ENCODE results near the gene CIAO2A. TPM values are rescaled to one million over a fixed set of nuclear protein-coding genes. Genes with fewer than 3 reads are reported as not detected.
"Not testable (repeated sequence)": the region's sequence is repeated elsewhere in the genome, so short reads cannot be mapped to it uniquely, and the experiment has no call there.

Gene CIAO2A
- polyA plus RNA-seq, 3 donors: 75.5 to 97.5 (median 87.3) TPM

DNA sequence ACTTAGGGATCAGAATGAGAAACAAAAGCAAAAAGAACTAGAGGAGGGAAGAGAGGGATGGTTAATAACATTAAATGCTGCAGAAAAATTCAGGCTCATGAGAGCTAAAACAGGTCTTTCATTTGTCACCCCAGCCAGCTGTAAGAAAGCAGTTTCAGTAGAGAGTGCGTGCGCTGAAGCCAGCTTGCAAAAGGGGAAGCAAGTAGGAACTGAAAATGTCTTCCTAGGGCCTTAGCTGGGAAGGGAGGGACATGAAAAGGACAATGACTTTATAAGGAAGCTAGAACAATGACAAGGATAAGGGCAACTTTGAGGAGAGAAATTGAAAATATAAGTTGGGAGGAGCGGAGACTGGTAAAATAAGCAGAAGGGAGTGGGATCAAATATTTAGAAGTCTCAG is 3.1 kb downstream of the CIAO2A start:
- DNase-seq: no peak

GRCh38 chr15:64089543-64090280 is 3.9 kb downstream of the CIAO2A start:
- DNase-seq: no peak

- DNase-seq: no peak
Measured at GRCh38 chr15:64082757-64083156, 10.9 kb downstream of the CIAO2A start.

DNA sequence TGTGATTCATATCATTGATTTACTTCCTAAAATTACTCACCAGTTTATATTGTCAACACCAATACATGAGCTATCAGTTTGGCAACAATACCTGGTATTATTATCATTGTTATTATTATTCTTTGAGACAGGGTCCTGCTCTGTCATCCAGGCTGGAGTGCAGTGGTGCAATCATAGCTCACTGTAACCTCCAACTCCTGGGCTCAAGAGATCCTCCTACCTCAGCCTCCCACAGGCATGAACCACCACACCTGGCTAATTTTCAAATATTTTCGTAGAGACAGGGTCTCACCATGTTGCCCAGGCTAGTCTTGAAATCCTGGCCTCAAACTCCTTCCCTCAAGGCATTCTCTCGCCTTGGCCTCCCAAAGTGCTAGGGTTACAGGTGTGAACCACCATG is 20.1 kb downstream of the CIAO2A start:
- not testable (repeated sequence) for DNase-seq

DNA sequence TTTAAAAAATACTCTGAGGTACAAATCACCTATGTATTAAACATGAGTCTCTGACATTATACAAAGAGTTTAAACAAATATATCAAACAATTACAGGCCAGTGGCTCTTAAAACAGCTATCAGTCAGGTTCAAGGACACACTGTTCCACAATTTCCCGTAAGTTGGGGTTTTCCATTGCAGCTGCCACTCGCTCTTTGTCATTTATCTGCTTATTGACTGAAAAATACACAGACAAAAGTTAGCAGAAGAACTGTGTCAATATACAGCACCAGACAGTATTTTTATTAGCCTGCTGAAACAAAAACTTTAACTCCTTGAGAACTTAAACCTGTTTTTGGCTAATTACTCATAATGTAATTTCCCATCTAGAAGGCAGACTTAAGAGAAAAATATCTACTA is 20.8 kb downstream of the CIAO2A start:
- no peak for DNase-seq

DNA sequence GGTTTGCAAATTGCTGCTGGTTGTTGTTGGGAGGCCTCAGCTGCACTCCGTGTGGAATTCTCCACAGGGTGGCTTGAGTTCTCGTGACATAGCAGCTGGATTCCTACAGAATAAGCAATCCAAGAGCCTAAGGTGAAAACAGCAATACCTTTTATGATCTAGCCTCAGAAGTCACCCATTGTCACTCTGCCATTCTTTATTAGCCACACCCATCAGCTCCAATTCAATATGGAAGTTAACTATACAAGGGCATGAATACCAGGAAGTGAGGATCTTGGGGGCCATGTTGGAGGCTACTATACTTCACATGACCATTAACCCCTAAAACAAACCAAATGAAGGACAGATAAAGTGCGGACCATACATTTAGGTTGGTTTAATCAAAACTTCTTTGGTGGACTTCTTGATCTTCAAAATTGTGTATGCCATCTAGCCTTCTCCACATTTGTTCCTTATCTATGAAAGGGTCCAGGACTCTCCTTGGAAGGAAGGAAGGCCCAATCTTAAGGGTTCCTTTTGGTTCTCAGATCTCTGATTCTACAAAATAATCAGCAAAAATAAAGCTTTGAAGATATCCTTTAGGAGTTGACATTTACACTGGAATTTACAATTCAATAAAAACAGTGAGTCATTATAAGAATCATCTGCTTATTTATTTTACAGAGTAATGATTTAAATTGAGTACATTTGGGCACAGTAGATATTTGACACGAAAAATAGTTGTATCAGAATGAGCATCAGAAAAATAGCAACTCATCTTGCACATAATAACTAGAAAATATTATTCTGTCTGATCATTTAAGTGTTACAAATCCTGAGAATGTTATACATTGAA is 21.5 kb downstream of the CIAO2A start:
- DNase-seq: no peak

DNA sequence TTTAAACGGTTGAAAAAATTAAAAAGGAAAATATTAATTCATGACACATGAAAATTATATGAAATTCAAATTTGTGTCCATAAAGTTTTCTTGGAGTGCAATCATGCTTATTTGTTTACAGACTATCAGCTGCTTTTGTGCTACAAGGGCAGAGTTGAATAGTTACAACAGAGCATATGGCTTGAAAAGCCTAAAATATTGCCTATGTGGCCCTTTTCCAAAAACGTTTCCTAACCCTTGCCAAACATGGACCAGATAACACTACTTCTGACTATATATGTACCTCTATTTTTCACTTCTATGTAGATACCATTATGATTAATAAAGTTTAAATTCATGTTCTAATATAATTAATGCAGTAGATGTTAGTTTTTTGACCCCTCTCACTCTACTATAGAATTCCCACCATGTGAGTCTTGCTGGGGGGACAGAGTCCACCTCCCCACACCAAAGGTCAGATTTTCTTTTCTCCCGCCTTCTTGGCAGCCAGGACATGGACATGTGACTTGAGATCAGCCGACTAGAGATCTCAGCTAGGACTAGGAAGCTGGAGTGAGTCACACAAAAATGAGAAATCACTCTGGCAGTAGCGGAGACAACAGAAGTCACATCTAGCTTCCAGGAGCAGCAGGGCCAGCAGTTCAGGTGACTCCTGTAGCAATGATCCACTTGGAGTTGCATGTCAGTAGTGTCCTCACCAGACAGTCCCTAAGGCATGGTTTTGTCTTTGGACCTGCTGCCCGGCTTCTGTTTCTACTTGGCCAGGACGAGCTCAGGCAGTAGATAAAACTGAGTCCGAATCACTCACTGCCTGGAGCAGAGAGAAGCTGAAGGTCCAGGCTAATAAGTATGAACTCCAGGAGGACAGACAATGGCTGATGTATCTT is 22.4 kb downstream of the CIAO2A start:
- peak; percentile 5 for DNase-seq

DNA sequence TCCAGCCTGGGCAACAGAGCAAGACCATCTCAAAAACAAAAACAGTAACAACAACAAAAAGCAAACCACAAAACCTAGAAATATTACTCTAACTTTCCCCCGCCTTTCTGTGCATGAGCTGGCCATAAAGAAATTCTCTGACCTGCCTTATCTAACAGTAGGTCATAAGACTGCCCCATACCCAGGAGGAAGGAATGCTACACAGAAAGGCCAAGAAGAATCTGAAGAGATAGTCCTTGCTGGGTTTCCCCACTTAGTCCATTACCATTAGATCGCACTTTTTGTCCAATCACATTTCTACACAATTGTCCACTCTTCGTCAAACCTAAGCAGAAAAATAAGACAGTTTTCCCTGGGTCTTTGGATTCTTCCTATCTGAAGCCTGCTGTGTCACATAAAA is 23.5 kb downstream of the CIAO2A start:
- no peak for DNase-seq

GRCh38 chr15:64068133-64068532 is 25.5 kb downstream of the CIAO2A start:
- no peak for DNase-seq

DNA sequence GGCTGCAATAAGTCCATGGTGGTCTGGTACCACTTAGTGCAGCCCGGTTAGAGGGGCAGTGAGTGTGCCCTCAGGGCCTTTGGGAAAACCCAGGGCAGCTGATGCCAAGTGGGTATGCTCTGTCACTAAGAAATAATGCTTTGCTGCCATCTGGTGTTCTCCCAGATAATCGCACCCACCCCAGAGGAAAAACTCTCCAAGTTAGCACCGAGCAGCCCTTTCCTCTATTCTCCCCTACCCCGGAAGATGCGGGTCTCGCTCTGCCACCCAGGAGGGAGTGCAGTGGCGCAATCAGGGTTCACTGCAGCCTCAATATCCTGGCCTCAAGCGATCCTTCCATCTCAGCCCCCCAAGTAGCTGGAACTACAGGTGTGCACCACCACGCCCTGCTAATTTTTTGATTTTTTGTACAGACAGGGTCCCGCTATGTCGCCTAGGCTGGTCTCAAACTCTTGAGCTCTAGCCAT is 26.0 kb downstream of the CIAO2A start:
- peak; percentile 53 for DNase-seq

- DNase-seq: no peak
Measured at GRCh38 chr15:64066451-64066850, 27.2 kb downstream of the CIAO2A start.

GRCh38 chr15:64060716-64061115 is 32.9 kb downstream of the CIAO2A start:
- DNase-seq: no peak

DNA sequence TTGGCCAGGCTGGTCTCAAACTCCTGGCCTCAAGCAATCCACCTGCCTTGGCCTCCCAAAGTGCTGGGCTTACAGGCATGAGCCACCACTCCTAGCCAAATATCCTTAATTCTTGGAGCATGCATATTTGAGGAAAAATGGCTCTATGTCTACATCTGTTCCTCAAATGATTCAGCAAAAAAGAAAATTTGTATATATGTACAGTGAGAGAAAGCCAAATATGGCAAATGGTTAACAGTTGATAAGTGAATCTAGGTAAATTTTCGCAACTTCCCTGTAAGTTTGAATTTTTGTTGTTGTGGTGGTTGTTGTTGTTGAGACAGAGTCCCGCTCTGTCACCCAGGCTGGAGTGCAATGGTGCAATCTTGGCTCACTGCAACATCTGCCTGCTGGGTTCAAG is 34.5 kb downstream of the CIAO2A start:
- DNase-seq: not testable (repeated sequence)

GRCh38 chr15:64058279-64058678 is 35.4 kb downstream of the CIAO2A start:
- no peak for DNase-seq

DNA sequence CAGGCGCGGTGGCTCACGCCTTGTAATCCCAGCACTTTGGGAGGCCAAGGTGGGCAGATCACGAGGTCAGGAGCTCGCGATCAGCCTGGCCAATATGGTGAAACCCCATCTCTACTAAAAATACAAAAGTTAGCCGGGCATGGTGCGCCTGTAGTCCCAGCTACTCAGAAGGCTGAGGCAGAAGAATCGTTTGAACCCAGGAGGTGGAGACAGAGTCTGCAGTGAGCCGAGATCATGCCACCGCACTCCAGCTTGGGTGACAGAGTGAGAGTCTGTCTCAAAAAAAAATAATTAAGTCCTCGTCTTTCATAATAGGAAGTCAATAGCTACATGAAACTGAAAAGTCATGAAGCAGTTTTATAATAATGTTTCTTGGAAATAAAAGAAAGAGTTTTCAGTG is 40.0 kb downstream of the CIAO2A start:
- not testable (repeated sequence) for DNase-seq

GRCh38 chr15:64052925-64053491 is 40.6 kb downstream of the CIAO2A start:
- no peak for DNase-seq

GRCh38 chr15:64051407-64052259 is 42.0 kb downstream of the CIAO2A start:
- DNase-seq: no peak

GRCh38 chr15:64051093-64051402 is 42.6 kb downstream of the CIAO2A start:
- no peak for DNase-seq

DNA sequence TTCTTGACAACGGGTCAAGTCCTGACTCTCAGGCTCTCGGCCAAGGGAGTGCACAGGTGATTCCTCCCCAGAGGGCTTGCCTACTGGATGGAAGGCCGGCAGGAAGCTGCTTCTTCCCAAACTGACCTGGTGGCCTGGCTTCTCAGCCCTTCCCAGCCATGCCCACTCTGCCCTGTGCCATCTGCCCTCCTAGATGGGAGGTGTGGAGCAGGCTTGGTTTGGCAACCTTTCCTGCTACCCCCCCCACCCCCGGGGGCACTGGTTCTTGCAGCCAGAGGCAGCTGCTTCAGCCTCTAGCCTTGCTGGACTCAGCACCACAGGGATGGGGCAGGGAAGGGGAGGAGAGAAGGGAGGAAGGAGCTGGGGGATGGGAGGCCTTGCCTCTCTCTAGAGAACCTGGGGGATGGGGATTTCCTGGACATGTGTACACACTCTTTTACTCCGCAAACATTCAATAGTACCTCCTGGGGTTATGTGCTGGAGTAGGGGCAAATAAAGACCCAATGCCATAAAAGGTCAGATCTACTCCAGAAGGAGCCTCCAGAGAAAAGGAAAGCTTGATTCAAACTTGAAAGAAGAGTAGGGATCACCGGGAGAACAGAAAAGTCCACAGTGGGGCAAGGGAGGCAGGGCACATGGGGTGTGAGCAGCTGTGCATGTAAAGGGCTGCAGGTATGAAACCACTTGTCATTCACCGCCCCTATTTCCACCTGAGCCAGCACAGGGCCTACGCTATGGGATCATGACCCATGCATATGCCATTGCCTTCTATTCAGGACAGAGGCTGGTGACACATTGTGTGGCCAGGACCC is 43.2 kb downstream of the CIAO2A start:
- no peak for DNase-seq
